ENCODE measurements around the gene TSPAN15.

DNA sequence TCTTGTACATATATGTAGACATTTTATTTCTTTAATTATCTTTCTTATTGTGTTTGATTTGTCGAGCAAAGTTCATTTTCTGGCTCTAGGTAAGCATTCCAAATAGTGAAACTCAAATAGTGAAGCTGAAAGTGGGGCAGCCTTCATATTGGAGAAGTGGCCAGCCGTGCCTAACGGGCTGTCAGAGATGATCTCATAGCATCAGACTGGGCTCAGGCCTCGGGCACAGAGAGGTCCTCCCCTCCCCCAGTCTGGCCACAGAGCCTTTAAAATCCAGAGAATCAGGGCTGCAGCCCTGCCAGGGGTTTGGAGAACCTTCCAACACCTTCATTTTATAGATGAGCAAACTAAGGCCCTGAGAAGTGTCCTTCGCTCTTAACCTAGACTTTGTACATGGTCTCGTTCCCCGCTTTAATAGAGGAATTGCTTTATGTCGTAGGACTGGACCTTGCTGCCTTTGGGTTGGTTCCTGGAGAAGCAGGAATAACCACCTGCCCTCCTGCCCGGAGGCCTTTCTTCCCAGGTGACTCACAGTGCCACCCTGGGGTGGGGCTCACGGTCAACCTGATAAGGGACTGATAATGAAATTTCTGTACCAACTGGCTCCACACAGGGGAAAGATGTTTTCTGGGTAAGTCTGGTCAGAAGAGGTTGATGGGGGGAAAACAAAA, 7.3 kb downstream of the TSPAN15 start:
- TF ChIP-seq EZH2 (IDR thresholded peaks at IDR 0.05; ENCODE audit: low read length, missing control alignments) (no peak), CTCF (conservative IDR thresholded peaks at IDR 0.05 in 1 of 2, IDR thresholded peaks at IDR 0.05 in 1 of 2; ENCODE audit: low read depth in 1 of 2, low read length in 2 of 2) (no peak)
